HEK293 (cell line): ENCODE results near the gene LRCH2.

Experiments
- CTCF ChIP-seq: fragments of 450-650 bp; formaldehyde crosslinking; IDR thresholded peaks from 2 replicates; pipeline ENCODE4 v1.5.1; 2016; ENCODE audit warnings: missing biosample characterization, missing genetic modification characterization
- REST ChIP-seq: fragments of 450-650 bp; formaldehyde crosslinking; IDR thresholded peaks from 2 replicates; pipeline ENCODE4 v1.5.1; 2016; ENCODE audit warnings: missing biosample characterization, missing genetic modification characterization
- ZNF146 ChIP-seq: fragments of 450-650 bp; formaldehyde crosslinking; IDR thresholded peaks from 2 replicates; pipeline ENCODE4 v1.5.1; 2016; ENCODE audit warnings: missing biosample characterization, missing genetic modification characterization

DNA sequence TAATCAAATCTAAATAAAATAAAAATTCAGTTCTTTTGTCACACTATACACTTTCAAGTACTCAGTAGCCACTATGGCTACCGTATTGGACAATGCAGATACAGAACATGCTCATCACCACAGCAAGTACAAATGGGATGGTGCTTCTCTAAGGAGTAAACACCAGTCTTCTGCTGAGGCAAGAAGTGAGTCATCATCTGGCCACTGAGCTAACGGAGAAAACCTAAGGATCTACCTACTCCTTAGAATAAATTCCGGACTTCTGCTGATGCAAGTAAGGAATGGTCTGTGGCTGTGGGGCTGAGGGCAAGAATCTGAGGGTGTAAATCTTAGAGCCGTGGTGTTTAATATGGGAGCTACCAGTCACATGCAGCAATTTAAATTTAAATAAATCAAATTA is 56.0 kb downstream of the LRCH2 start:
- TF ChIP-seq ZNF146 (tag by site-specific recombination) (no peak), CTCF (no peak), REST (no peak)
